Left ventricle myocardium superior (tissue), 1 donor: ENCODE data around the gene PEX16. TPM values are rescaled to one million over a fixed set of nuclear protein-coding genes. Genes with fewer than 3 reads are reported as not detected.

Experiments
- ATAC-seq: fragments of 200-7000 bp; cut with Tn5 transposase; one replicate; pipeline ENCODE4 v1.9.1; 2020; ENCODE audit warnings: mild to moderate bottlenecking, moderate library complexity
- DNase-seq: peaks from one replicate; pipeline ENCODE4 v3.0.0-alpha.2; 2020
- intact Hi-C: fragments of 100-400 bp; cut with micrococcal nuclease; formaldehyde crosslinking; loops from one replicate; pipeline ENCODE4 v1.11.0; 2022
- total RNA-seq: library from RNA; stranded (reverse); fragmentation: NEBNext Ultra II Directional; extraction: Animal tissue kit (Norgen Biotek cat#: 25700); gene quantifications from one replicate; pipeline ENCODE4 v1.2.1, GENCODE V29; 2021
- donor health status: DM: no; HTN: yes; CAD: no; lungs with severe emphysema.

Gene PEX16
- total RNA-seq, 1 donor from 2014 or later, result 8.6 TPM

DNA sequence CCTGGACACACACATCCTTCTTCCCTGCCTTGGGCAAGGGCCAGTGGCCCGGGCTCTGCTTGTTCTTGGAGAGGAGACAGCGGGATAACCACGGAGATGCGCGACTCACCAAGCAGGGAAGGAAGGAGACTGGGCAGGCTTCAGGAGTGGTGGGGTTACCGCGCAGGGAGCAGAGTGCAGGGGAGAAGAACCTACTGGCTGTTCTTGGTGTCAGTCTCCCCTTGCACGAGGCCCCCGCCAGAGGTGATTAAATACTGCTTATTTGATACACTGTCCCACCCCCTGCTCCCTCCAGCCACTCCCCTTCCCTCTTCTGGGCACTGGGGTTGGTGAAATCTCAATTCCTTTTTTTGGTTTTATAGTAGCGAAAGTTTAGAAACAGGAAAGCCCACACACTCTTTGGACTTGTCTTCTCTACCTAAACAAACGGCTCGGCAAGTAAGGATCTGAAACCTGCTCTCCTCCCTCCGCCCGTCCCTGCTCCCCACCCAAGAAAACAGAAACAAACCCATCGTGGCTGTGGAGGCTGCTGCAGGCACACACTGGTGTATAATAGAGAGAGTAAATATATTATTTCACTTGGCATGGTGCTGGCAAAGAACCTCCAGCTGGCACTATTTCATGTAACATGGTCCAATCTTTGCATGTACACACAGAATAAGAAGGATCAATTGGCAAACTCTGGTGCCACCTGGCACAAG is 15.6 kb upstream of the PEX16 start:
- DNase-seq (no peak), ATAC-seq (no peak)
- intact Hi-C loops, result no loop called here

DNA sequence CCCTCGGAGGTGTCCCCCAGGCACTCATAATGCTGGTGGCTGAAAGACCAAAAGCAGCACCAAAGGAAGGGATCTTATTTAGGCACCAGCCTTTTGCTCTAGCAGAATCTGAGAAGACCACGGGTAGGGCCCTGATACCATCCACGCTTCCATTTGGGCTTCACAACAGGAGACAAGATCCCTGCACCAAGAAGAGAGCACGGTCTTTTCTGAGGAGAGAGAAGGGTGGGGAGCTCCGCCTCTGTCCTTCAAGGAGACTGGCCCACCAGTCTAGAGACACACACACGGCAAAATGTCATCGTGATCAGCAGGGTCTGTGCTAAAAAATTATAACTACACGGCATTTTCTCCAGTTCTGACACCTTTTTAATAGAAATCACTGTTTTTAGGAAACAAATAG is 14.5 kb upstream of the PEX16 start:
- no peak for ATAC-seq
- DNase-seq, result no peak
- intact Hi-C loops, result no loop called here

DNA sequence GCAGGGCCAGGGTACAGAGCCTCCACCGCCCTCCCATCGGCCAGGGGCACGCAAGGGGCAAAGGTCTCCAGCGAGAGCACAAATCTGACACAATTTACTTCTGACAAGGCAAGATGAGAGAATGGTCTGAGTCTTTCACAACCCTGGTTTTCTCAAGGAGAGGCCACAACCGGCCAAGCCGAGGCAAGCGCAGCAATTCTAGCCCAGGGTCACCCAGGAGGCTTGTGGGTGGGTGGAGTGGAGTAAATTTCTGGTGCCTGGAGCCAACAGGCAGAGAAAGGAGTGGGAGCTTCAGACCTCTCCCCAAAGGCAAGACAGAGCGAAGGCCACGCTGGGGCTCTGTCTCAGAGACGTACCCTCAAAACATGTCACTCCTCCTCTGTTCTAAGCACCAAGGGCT is 14.1 kb upstream of the PEX16 start:
- DNase-seq, result no peak
- no peak for ATAC-seq
- intact Hi-C loops, result no loop called here

DNA sequence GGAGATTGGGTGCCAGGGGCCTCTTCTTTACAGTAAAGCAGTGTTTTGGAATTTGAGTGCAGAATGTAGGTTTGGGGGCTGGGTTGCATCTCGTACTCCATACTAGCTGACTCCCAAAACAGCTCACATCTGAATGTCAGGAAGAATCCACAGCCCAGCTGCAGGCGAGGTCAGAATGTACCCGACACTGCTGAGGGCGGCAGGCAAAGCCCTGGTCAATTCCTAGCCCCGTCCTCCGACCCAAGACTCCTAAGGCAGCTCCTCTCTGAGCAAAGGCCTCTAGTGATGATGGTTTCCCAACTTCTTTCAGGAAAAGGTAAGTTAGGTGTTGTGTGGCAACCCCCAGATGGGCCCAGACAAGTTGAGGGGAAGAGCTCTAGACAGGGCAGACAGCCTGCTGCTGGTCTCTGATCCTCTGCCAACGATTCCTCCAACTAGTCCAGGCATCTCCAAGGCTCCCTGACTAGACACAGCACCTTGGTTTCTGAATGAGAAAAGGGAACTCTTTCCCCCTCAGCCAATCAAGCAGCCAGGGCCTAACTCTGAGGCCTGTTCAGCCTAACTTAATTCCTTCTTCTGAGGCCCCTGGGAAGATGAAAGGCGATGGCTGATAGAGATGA is 13.4 kb upstream of the PEX16 start:
- ATAC-seq, result peak; percentile 6
- no peak for DNase-seq
- intact Hi-C loops, result no loop called here

DNA sequence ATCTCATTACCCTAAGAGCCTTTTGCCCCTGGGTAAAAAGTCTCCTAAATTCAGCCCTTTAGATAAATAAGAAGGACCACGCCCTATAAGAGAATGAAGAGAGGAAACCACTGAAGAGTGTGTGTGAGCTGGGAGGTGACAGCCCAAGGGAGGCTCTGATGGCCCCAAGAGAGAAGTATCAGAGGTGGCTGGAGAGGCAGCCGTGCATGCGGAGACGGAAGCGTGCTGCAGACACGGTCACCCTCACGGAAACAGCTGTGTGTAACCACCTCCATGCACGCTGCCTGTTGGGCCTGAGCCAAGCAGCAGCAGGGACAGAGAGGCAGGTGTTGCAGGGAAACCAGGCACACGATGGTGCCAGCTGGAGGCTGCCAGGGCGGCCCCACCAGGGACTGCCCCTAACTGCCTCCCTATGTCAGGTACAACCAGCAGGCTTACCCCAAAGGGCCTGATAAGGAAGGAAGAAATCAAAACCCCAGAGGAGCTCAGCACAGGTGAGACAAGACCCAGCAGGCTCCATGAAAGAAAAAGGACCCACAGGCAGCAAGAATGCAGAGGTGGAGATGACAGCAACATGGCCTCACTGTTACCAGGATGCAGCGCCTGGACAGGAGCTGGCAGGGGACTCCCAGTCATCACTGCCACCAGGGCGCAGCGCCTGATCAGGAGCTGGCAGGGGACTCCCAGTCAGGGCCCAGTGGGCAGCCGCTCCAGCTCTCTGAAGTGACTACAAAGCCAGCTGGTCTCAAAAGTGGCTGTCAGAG is 12.5 kb upstream of the PEX16 start:
- ATAC-seq (peak; percentile 90), DNase-seq (peak; percentile 74)
- intact Hi-C loops, result no loop called here

DNA sequence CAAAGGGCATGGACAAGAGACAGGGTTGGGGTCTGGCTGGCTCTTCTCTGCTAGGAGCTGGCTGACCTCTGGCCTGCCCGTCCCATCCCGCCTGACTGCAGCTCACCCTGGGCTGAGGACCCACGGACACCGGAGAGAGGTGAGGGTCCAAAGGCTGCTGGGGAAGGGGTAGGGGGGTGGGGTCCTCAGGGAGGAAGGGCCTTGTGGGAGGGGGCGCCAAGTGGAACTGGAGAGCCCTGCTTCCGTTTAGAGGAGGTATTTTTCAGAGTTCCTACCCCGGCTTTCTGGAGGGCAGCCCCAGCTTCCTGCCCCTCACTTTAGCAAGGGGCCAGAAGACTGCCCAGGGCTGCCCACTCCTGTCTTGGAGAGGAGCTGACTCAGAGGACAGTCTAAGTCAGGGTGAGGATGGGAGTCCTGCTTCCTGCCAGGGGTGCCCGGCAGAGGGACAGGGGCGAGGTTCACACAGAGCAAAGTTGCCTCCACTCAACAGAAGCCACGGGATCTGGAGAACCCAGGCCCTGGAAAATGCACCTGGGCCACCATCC is 11.9 kb upstream of the PEX16 start:
- DNase-seq (no peak), ATAC-seq (no peak)
- intact Hi-C loops, result no loop called here

DNA sequence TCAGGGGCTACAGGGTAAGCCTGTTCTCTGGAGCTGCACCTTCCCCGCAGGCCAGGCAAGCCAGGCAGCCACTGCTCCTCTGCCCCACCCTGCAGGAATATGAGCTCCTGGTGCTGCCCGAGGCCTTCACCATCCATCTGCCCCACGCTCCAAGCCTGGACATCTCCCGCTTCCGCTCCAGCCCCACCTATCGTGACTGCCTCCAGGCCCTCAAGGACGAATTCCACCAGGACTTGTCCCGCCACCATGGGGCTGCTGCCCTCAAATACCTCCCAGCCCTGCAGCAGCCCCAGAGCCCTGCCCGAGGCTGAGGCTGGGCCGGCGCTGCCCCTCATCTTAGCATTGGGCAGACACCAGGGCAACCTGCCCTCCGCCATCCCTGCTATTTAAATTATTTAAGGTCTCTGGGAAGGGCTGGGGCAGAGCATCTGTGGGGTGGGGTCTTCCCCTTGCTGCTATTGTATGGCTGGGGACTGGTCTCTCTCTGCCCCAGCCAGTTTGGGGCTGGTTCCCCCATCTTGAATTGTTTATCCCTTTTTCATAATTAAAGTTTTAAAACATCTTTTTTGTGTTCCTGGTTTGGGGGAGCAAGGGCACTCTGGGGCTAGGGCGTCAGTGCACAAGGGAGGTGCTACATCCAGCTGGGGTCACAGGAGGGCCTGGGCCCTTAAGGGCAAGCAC is 11.0 kb upstream of the PEX16 start:
- DNase-seq (no peak), ATAC-seq (no peak)
- intact Hi-C loops, result no loop called here

DNA sequence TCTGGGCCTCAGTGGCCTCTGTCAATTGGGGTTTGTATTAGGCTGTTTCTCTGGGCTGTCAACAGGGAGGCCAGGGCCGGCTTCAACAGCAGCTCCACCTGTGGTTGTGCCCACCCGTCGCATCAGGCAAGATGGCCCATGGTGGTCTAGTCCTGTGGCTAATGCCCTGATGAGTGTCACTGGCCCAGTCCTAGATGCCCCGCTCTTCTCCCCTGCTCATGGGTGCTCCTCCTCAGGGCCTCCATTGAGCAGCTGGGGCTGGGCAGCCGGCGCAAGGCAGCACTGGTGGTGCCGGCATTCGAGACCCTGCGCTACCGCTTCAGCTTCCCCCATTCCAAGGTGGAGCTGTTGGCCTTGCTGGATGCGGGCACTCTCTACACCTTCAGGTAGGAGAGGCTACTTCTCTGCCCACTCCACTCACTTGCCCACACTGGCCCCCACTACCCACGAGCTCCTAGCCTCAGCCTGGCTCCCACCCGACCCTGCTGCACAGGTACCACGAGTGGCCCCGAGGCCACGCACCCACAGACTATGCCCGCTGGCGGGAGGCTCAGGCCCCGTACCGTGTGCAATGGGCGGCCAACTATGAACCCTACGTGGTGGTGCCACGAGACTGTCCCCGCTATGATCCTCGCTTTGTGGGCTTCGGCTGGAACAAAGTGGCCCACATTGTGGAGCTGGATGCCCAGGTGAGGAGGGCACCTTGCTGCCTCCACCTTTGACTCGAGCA is 10.2 kb upstream of the PEX16 start:
- ATAC-seq (no peak), DNase-seq (no peak)
- intact Hi-C loops, result no loop called here

DNA sequence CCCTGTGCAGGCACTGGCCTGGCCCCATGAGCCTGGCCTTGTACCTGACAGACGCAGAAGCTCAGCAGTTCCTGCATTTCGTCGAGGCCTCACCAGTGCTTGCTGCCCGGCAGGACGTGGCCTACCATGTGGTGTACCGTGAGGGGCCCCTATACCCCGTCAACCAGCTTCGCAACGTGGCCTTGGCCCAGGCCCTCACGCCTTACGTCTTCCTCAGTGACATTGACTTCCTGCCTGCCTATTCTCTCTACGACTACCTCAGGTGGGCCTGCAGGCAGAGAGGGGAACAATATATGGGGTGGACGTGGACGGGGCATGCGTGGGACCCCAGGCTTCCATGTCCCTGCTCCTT is 9.6 kb upstream of the PEX16 start:
- ATAC-seq (no peak), DNase-seq (no peak)
- intact Hi-C loops, result no loop called here

DNA sequence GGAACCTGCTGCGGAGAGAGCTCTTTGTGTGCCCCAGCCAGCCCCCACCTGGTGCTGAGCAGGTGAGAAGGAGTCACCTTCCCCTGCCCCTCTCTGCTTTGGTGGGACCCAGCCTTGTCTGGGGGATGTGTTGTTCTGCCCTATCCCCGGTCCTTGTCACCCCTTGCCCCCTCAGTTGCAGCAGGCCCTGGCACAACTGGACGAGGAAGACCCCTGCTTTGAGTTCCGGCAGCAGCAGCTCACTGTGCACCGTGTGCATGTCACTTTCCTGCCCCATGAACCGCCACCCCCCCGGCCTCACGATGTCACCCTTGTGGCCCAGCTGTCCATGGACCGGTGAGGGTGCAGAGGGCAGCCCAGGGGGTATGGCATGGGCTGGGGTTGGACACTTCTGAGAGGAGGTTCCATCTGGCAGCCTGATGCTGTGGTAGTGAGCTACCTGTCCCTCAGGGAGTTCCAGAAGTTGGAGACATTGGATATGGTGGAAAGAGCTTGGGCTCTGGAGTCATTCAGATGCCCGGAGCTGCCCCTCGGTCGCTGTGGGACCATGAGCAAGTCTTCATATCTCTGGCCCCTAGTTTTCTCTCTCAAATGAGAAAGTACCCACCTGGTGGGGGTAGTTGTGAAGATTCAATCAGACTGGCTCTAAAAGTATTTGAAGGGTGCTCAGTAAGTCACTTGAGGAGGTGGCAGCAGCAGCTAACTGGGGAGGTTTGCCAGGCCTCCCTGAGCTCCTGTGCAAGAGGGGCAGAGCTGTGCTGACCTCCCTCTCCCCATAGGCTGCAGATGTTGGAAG is 9.1 kb upstream of the PEX16 start:
- no peak for ATAC-seq

DNA sequence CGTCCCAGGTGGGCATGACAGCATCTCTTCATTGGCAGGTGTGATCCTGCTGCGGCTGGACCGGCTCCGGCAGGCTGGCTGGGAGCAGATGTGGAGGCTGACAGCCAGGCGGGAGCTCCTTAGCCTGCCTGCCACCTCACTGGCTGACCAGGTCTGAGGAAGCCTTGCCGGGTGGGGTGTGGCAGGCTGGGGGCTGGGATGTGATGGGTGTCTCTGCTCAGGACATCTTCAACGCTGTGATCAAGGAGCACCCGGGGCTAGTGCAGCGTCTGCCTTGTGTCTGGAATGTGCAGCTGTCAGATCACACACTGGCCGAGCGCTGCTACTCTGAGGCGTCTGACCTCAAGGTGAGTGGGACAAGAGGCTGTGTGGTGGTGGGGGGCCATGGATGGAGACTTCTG is 8.3 kb upstream of the PEX16 start:
- ATAC-seq (no peak), DNase-seq (no peak)
- intact Hi-C loops, result no loop called here

More for the DNA sequence above, 9.1 kb upstream of the PEX16 start:
- no peak for DNase-seq
- intact Hi-C loops, result no loop called here

DNA sequence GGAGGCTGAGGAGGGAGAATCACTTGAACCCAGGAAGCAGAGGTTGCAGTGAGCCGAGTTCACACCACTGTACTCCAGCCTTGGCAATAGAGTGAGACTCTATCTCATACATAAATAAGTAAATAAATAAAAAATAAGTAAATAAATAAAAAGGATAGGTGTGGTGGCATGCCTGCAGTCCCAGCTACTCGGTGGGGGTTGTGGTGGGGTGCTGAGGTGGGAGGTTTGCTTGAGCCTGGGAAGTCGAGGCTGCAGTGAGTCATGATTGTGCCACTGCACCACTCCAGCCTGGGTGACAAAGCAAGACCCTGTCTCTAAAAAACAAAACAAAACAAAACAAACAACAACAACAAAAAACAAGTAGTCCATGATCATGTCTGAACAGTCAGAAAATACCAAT is 7.9 kb upstream of the PEX16 start:
- intact Hi-C loops, result no loop called here
- no peak for DNase-seq
- ATAC-seq, result no peak

DNA sequence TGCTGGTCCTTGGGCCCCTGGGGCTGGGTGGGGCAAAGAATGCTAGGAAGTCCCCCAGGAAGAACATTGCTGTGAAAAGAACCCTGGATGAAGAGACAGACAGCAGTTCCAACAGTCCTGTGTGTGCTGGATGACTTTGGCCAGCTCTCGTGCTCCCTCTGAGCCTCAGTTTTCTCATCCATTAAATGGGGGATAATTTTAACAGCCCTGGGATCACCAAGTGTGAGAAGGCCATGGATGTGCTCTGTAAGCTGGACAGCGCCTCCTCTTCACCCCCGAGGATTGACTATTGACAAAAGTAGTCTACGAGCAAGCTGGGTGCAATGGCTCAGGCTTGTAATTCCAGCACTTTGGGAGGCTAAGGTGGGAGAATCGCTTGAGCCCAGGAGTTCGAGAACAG is 7.2 kb upstream of the PEX16 start:
- intact Hi-C loops, result no loop called here
- no peak for ATAC-seq
- DNase-seq, result no peak

DNA sequence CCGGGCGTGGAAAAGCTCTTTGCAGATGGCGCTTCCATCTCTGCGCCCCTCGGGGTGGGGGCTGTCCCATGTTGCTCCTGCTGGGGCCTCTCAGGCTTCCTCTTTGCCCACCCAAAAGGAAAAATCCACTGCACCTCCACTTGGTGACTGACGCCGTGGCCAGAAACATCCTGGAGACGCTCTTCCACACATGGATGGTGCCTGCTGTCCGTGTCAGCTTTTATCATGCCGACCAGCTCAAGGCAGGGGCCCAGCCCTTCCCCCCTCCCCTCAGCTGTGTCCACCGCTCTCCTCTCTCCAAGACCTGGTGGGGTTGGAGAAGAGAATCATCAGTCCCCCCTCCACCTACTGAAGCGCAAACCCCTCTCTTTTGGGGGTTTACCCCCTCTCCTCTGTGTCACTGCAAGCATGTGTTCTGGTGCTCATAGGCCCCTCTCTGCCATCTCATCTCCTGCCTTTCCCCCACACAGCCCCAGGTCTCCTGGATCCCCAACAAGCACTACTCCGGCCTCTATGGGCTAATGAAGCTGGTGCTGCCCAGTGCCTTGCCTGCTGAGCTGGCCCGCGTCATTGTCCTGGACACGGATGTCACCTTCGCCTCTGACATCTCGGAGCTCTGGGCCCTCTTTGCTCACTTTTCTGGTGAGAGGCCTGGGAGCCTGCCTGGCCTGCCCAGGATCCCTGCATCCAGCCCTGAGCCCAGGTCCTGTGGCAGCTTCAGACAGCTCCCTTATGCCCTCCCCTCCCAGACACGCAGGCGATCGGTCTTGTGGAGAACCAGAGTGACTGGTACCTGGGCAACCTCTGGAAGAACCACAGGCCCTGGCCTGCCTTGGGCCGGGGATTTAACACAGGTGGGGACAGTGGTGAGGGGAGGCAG is 6.6 kb upstream of the PEX16 start:
- DNase-seq (no peak), ATAC-seq (no peak)
- intact Hi-C loops, result no loop called here

DNA sequence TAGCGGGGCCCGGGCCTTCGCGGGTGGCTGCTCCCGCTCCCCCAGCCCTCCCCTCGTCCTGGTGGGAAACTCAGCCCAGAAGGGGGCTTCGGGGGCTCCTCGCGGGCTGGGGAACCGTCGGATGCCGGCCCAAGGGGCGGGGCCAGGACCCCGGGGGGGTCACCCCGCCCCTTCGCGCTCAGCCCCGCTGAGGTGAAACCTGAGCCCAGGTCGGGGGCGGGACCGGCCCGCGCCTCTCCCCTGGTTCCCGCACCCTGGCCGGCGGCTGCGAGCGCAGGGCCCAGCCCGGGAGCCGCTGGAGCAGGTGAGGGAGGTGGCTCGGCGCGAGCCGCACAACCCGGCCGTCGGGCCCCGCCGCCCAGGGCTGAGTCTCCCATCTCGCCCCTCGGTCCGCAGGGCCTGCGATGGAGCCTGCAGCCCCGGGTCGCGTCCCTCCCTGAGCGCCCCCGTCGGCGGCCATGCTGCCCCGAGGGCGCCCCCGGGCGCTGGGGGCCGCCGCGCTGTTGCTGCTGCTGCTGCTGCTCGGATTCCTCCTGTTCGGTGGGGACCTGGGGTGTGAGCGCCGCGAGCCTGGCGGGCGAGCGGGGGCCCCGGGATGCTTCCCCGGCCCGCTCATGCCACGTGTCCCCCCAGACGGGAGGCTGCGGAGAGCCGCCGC is 4.9 kb upstream of the PEX16 start, which contains the start of gene LARGE2:
Gene LARGE2, plus strand, starts transcription at position 232 of the 658 bp plus-strand sequence. Its CDS starts 227 bp downstream, at position 459.
- ATAC-seq (no peak), DNase-seq (no peak)
- intact Hi-C loops, result no loop called here

DNA sequence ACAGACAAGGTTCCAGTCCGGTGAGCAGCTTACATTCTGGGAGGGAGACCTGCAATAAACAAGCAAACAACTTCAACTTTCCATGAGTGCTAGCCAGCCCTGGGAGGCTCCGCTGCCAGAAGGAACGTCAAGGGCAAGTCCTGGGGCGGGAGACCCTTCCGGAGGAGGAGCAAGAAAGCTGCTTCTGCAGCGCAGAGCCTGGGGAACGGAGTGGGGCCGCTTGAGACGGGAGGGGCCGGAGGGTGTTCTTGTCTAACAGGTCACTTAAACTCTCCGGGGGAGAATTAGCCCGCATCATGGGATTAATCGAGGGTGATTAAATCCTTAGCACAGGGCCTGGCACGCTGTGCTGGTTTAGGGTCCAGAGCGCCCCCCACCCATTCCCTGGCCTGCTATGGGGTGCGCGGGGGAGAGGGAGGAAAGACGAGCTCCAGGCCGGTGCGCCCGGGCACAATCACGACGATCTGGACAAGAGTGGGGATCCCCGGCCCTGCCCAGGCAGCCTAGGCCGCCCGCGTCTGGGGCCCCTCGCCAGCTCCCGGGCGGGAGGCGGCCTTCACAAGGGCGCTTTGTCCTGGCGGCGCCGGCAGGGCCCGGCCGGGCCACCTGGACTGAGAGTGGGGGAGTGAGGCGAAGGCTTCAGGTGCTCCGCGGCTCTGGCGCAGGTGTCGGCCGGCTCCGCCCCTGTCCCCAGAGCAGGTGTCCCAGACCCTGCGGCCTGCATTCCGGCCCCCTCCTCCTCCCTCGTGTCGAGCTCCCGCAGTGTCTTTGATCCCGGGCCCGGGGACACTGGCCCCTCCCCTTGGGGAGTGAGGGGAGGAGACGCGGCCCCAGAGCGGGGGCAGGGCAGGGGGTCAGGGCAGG is 4.1 kb upstream of the PEX16 start:
- DNase-seq (peak; percentile 32), ATAC-seq (no peak)
- intact Hi-C loops, result no loop called here
